Measurements from ENCODE around the gene DOLPP1. TPM values are rescaled to one million over a fixed set of nuclear protein-coding genes. Genes with fewer than 3 reads are reported as not detected.

Gene DOLPP1
- total and polyA plus RNA-seq, 4 donors = 7.0 to 17.6 (median 10.0) TPM

DNA sequence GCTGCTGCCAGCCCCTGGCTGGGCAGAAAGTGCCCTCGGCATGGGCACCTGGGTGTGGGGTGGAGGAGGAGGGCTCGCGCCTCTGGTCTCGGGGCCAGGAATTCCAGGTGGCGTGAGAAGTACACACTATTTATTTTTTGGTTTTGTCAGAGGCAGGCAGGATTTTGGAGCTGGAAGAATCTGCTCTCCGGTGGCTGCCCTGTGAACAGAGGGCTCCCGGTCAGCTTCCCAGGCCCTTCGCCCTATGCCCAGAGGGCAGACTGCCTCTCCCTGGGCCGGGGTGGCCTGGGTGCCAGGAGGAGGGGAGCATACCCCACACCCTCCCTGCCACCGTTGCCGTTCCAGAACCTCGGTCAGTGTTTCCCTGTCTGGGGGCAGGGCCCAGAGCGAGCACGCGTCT lies 8.3 kb downstream of the DOLPP1 start:
- WGBS, 2 donors = 92 to 98% methylated on average over 15 of the region's 15 CpGs

DNA sequence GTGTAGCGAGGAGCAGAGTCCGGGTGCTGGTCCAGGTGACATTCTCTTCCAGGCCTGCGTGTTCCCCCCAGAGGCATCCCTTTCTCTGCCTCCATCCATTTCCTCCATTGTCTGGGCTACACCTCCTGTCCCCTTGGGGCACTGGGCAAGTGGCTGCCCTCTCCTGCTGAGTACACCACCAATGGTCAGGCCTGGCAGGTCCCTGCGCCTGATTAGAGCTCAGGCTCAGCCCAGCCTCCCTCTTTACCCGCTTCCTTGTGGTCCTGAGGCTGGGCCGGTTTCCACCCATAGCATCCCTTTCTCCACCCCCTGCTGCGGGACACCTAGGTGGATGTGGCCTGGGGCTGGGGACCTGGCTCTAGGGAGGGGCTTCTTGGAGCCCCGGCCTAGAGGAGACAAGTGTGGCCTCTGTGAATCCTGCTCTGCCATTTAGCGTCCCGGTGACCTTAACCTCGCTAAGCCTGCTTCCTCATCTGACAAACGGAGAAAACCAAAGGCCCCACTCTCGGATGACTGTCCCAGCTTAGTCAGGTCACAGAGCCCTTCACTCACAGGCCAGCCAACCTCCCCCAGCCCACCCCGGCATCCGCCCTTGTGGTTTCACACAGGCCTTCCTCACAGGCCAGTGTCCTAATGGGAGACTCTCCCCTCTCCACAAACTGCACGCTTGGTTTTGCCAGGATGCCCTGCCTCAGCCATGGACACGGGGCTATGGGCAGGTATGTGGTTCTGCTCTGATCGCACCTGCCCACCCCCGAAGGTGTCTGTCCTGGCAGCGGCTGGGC lies 12.9 kb downstream of the DOLPP1 start:
- no peak for ATAC-seq (ENCODE audit: insufficient read depth, low FRiP score)
- 80 to 82% methylated on average over 20 of the region's 20 CpGs for WGBS, 2 donors
- Histone ChIP-seq H3K4me1 (ENCODE audit: control insufficient read depth in 5 of 5, insufficient read depth in 5 of 5, low read length in 5 of 5) (no peaks in the 10 kb centered on the region), H3K27me3 (ENCODE audit: control insufficient read depth in 3 of 3, insufficient read depth in 3 of 3, low read length in 2 of 3) (no peaks in the 10 kb centered on the region), H3K9ac (ENCODE audit: insufficient read depth in 1 of 2, low read length in 2 of 2) (no peak overlapping the region), H3K4me3 (no peak overlapping the region), H3K9me3 (ENCODE audit: control insufficient read depth in 4 of 4, insufficient read depth in 3 of 4, low read length in 3 of 4) (no peaks in the 10 kb centered on the region), H3K27ac (ENCODE audit: low read depth in 1 of 2, low read length in 1 of 2) (no peak overlapping the region), H3K36me3 (ENCODE audit: control insufficient read depth in 4 of 4, insufficient read depth in 4 of 4, low read length in 4 of 4) (peaks cover 0 to 33% (median 13%) of the 10 kb centered on the region in 4 donors)
- DNase-seq = no peak
- TF ChIP-seq, protein P1, sequence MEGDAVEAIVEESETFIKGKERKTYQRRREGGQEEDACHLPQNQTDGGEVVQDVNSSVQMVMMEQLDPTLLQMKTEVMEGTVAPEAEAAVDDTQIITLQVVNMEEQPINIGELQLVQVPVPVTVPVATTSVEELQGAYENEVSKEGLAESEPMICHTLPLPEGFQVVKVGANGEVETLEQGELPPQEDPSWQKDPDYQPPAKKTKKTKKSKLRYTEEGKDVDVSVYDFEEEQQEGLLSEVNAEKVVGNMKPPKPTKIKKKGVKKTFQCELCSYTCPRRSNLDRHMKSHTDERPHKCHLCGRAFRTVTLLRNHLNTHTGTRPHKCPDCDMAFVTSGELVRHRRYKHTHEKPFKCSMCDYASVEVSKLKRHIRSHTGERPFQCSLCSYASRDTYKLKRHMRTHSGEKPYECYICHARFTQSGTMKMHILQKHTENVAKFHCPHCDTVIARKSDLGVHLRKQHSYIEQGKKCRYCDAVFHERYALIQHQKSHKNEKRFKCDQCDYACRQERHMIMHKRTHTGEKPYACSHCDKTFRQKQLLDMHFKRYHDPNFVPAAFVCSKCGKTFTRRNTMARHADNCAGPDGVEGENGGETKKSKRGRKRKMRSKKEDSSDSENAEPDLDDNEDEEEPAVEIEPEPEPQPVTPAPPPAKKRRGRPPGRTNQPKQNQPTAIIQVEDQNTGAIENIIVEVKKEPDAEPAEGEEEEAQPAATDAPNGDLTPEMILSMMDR (IDR thresholded peaks at IDR 0.05; ENCODE audit: control extremely low read depth, extremely low read depth) = no peak

More for the DNA sequence above, 8.3 kb downstream of the DOLPP1 start:
- ATAC-seq (ENCODE audit: insufficient read depth, low FRiP score) (no peak), DNase-seq (no peak)
- Histone ChIP-seq H3K4me3 (no peak overlapping the region), H3K9ac (ENCODE audit: insufficient read depth in 1 of 2, low read length in 2 of 2) (no peak overlapping the region), H3K4me1 (ENCODE audit: control insufficient read depth in 5 of 5, insufficient read depth in 5 of 5, low read length in 5 of 5) (no peaks in the 10 kb centered on the region), H3K9me3 (ENCODE audit: control insufficient read depth in 4 of 4, insufficient read depth in 3 of 4, low read length in 3 of 4) (no peaks in the 10 kb centered on the region), H3K27me3 (ENCODE audit: control insufficient read depth in 3 of 3, insufficient read depth in 3 of 3, low read length in 2 of 3) (no peaks in the 10 kb centered on the region), H3K36me3 (ENCODE audit: control insufficient read depth in 4 of 4, insufficient read depth in 4 of 4, low read length in 4 of 4) (peaks cover 4 to 48% (median 20%) of the 10 kb centered on the region in 4 donors), H3K27ac (ENCODE audit: low read depth in 1 of 2, low read length in 1 of 2) (no peak overlapping the region)
- TF ChIP-seq, protein P1 (IDR thresholded peaks at IDR 0.05; ENCODE audit: control extremely low read depth, extremely low read depth) = no peak

DNA sequence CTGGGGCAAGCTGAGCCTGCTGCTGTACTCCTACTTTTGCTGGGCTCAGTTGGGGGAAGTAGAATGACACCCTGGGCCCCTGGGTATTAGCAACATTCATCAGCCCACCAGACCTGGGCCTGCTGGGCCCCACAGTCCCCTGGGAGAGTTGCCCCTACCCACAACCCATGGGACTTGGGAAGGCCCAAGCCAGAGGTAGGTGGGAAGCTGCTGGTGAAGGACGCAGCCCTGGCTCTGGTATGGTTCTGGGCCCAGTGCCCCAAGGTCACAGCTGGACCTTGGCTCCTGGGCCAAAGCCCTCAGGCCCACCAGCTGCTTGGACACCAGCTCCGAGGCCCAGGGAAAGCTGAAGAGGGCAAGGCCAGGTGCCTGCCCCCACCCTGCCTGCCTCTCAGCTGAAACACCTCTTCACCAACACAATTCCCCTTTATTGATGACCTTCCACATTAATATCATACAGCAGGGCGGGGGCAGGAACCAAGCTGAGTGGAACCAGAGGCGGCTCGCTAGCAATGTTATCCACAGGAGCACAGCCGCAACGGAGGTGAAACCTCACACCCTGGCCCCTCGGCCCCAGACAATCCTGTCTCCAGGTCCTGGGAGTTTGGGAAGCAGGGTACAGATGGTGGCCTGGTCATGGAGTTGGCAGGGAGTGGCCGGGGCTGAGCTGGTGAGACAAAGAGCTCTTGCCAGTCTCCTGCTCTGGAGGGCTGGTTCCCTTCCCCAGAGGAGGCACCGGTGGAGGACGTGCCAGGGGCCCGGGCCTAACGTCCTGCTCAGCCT lies 13.7 kb downstream of the DOLPP1 start:
- no peak overlapping the region for H3K27ac ChIP-seq (ENCODE audit: low read depth in 1 of 2, low read length in 1 of 2)
- H3K9ac ChIP-seq (ENCODE audit: insufficient read depth in 1 of 2, low read length in 2 of 2) = no peak overlapping the region
- no peak for DNase-seq
- no peaks in the 10 kb centered on the region for H3K9me3 ChIP-seq (ENCODE audit: control insufficient read depth in 4 of 4, insufficient read depth in 3 of 4, low read length in 3 of 4)
- ATAC-seq (ENCODE audit: insufficient read depth, low FRiP score) = no peak
- no peaks in the 10 kb centered on the region for H3K27me3 ChIP-seq (ENCODE audit: control insufficient read depth in 3 of 3, insufficient read depth in 3 of 3, low read length in 2 of 3)
- peaks cover 0 to 27% (median 8%) of the 10 kb centered on the region in 4 donors for H3K36me3 ChIP-seq (ENCODE audit: control insufficient read depth in 4 of 4, insufficient read depth in 4 of 4, low read length in 4 of 4)
- 94 to 96% methylated on average over 13 of the region's 13 CpGs for WGBS, 2 donors
- no peak overlapping the region for H3K4me3 ChIP-seq
- TF ChIP-seq, protein P1 (IDR thresholded peaks at IDR 0.05; ENCODE audit: control extremely low read depth, extremely low read depth) = no peak
- no peaks in the 10 kb centered on the region for H3K4me1 ChIP-seq (ENCODE audit: control insufficient read depth in 5 of 5, insufficient read depth in 5 of 5, low read length in 5 of 5)
